CD14-positive monocyte (primary cell): ENCODE results near the gene HPCA. TPM values are rescaled to one million over a fixed set of nuclear protein-coding genes. Genes with fewer than 3 reads are reported as not detected.

ENCODE experiments used
- DNase-seq, 3 donors: peaks; one replicate each; pipeline ENCODE4 v3.0.0-alpha.2; 2011 to 2022
- H2AFZ ChIP-seq: 2 replicates; pipeline ENCODE4 v1.6.0; 2012; ENCODE audit warnings: mild to moderate bottlenecking, low read depth, low read length, inconsistent platforms; ENCODE audit not compliant: insufficient read depth, poor library complexity, severe bottlenecking
- H3K27ac ChIP-seq, 2 donors: 1 replicate in 1 of 2; 2 replicates in 1 of 2; pipeline ENCODE4 v1.5.1; 2012 to 2013; ENCODE audit warnings: low read length in 2 of 2, control low read depth in 1 of 2, inconsistent platforms in 1 of 2, low read depth in 1 of 2, mild to moderate bottlenecking in 1 of 2
- H3K27me3 ChIP-seq, 2 donors: one replicate each; pipeline versions ENCODE4 v1.6.0 to v1.6.1; 2011 to 2013; ENCODE audit warnings: low read length in 2 of 2; ENCODE audit not compliant: control insufficient read depth in 2 of 2, insufficient read depth in 2 of 2
- H3K36me3 ChIP-seq, 2 donors: replicated peaks in 1 of 2; 1 replicate in 1 of 2; 2 replicates in 1 of 2; pipeline versions ENCODE4 v1.5.1 to v1.6.1; 2012 to 2013; ENCODE audit warnings: low read length in 2 of 2, control low read depth in 1 of 2, inconsistent platforms in 1 of 2, mild to moderate bottlenecking in 1 of 2; ENCODE audit not compliant: insufficient read depth in 2 of 2, control insufficient read depth in 1 of 2
- H3K4me1 ChIP-seq, 2 donors: 1 replicate in 1 of 2; 2 replicates in 1 of 2; pipeline versions ENCODE4 v1.5.1 to v1.6.1; 2012 to 2013; ENCODE audit warnings: low read length in 2 of 2, control low read depth in 1 of 2, inconsistent platforms in 1 of 2, mild to moderate bottlenecking in 1 of 2, moderate library complexity in 1 of 2; ENCODE audit not compliant: insufficient read depth in 2 of 2, control insufficient read depth in 1 of 2
- H3K4me2 ChIP-seq: replicated peaks from 2 replicates; pipeline ENCODE3; 2012; ENCODE audit warnings: low read length, moderate library complexity, mild to moderate bottlenecking; ENCODE audit not compliant: poor library complexity, severe bottlenecking; ENCODE audit errors: extremely low read depth
- H3K4me3 ChIP-seq, 3 experiments: fragments of 200-600 bp in 1 of 3; sonication (generic) in 1 of 3; replicated peaks in 1 of 3; 1 replicate in 2 of 3; 2 replicates in 1 of 3; pipeline ENCODE4 v1.5.1; 2011 to 2013; ENCODE audit warnings: low read length in 3 of 3, mild to moderate bottlenecking in 3 of 3, control low read depth in 2 of 3, low read depth in 2 of 3, inconsistent platforms in 1 of 3, moderate library complexity in 1 of 3
- H3K79me2 ChIP-seq: 2 replicates; pipeline ENCODE4 v1.6.0; 2012; ENCODE audit warnings: mild to moderate bottlenecking, control low read depth, inconsistent platforms, low read length, moderate library complexity; ENCODE audit not compliant: insufficient read depth
- H3K9ac ChIP-seq: 2 replicates; pipeline ENCODE4 v1.6.0; 2017; ENCODE audit warnings: low read length, mild to moderate bottlenecking; ENCODE audit not compliant: insufficient read depth, poor library complexity, severe bottlenecking
- H3K9me3 ChIP-seq, 2 donors: replicated peaks in 1 of 2; 1 replicate in 1 of 2; 2 replicates in 1 of 2; pipeline versions ENCODE4 v1.5.1 to v1.6.1; 2012 to 2013; ENCODE audit warnings: low read length in 2 of 2, control low read depth in 1 of 2; ENCODE audit not compliant: control insufficient read depth in 1 of 2, insufficient read depth in 1 of 2
- H4K20me1 ChIP-seq: 2 replicates; pipeline ENCODE4 v1.6.0; 2012; ENCODE audit warnings: mild to moderate bottlenecking, low read length, control low read depth, moderate library complexity; ENCODE audit not compliant: insufficient read depth
- H3K27ac Mint-ChIP-seq, 7 donors: one replicate each; pipeline ENCODE4 v1.8.0; 2020; ENCODE audit warnings: mild to moderate bottlenecking in 7 of 7, mixed read lengths in 7 of 7, moderate library complexity in 6 of 7, inconsistent platforms in 2 of 7
- H3K27me3 Mint-ChIP-seq, 3 donors: one replicate each; pipeline ENCODE4 v1.8.0; 2021 to 2022; ENCODE audit warnings: low read depth in 3 of 3, mild to moderate bottlenecking in 3 of 3, mixed read lengths in 3 of 3, moderate library complexity in 3 of 3, inconsistent platforms in 1 of 3
- H3K36me3 Mint-ChIP-seq, 2 donors: one replicate each; pipeline ENCODE4 v1.8.0; 2020; ENCODE audit warnings: mixed read lengths in 2 of 2, inconsistent platforms in 1 of 2, mild to moderate bottlenecking in 1 of 2
- H3K4me1 Mint-ChIP-seq: one replicate; pipeline ENCODE4 v1.8.0; 2020; ENCODE audit warnings: mild to moderate bottlenecking, mixed read lengths
- H3K4me3 Mint-ChIP-seq, 2 donors: one replicate each; pipeline ENCODE4 v1.8.0; 2020; ENCODE audit warnings: mild to moderate bottlenecking in 2 of 2, mixed read lengths in 2 of 2, moderate library complexity in 1 of 2
- H3K9me3 Mint-ChIP-seq, 7 donors: one replicate each; pipeline ENCODE4 v1.8.0; 2020 to 2022; ENCODE audit warnings: mixed read lengths in 7 of 7, mild to moderate bottlenecking in 6 of 7, moderate library complexity in 6 of 7, inconsistent platforms in 2 of 7
- WGBS: methylation state at CpG from one replicate; pipeline ENCODE4 v1.1.5; 2013; ENCODE audit warnings: missing lambda C conversion rate; ENCODE audit not compliant: insufficient coverage; 5-methylcytosine and 5-hydroxymethylcytosine counted together
- intact Hi-C, 2 donors: fragments of 100-400 bp; cut with micrococcal nuclease; formaldehyde crosslinking; loops; one replicate each; pipeline versions ENCODE4 v1.15.0 to v1.15.1; 2023
- polyA plus RNA-seq, 3 donors: library from polyadenylated mRNA; depleted of rRNA in 1 of 3; unstranded in 2 of 3; stranded (reverse) in 1 of 3; fragments of 300-500 nt in 2 of 3; fragments of >200 nt in 1 of 3; fragmentation: Illumina TruSeq in 2 of 3; gene quantifications; 1 replicate in 2 of 3; 2 replicates in 1 of 3; pipeline ENCODE4 v1.2.3, GENCODE V29; 2012 to 2021
- TF ChIP-seq, protein P1 (sequence below): fragments of 200-600 bp; IDR thresholded peaks from one replicate; pipeline ENCODE4 v1.8.0; 2022; ENCODE audit warnings: antibody characterized with exemption, mild to moderate bottlenecking

The HPCA gene
- polyA plus RNA-seq, 3 donors, result not detected

GRCh38 chr1:32929366-32929765 lies 43.1 kb downstream of the HPCA start:
- peaks cover 19 to 20% of the 10 kb centered on the region in 2 donors for H3K36me3 Mint-ChIP-seq
- intact Hi-C loops, result no loop called here
- Histone ChIP-seq H3K27me3 (peaks cover 23 to 32% of the 10 kb centered on the region in 2 donors), H3K4me1 (peaks cover 11 to 12% of the 10 kb centered on the region in 2 donors), H3K27ac (no peak overlapping the region), H3K79me2 (no peaks in the 10 kb centered on the region), H3K9ac (no peak overlapping the region), H3K4me3 (no peak overlapping the region), H4K20me1 (peaks cover 28% of the 10 kb centered on the region), H3K4me2 (no peak overlapping the region), H3K9me3 (peaks cover 0 to 14% of the 10 kb centered on the region in 2 donors), H3K36me3 (peaks cover 0 to 7% of the 10 kb centered on the region in 2 donors), H2AFZ (no peak overlapping the region)
- no peak overlapping the region for H3K4me3 Mint-ChIP-seq
- WGBS, result no CpG with 5 or more reads among the region's 2 CpGs
- peaks cover 17% of the 10 kb centered on the region for H3K4me1 Mint-ChIP-seq
- TF ChIP-seq, protein P1, sequence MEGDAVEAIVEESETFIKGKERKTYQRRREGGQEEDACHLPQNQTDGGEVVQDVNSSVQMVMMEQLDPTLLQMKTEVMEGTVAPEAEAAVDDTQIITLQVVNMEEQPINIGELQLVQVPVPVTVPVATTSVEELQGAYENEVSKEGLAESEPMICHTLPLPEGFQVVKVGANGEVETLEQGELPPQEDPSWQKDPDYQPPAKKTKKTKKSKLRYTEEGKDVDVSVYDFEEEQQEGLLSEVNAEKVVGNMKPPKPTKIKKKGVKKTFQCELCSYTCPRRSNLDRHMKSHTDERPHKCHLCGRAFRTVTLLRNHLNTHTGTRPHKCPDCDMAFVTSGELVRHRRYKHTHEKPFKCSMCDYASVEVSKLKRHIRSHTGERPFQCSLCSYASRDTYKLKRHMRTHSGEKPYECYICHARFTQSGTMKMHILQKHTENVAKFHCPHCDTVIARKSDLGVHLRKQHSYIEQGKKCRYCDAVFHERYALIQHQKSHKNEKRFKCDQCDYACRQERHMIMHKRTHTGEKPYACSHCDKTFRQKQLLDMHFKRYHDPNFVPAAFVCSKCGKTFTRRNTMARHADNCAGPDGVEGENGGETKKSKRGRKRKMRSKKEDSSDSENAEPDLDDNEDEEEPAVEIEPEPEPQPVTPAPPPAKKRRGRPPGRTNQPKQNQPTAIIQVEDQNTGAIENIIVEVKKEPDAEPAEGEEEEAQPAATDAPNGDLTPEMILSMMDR, result no peak
- no peak overlapping the region for H3K27ac Mint-ChIP-seq
- H3K27me3 Mint-ChIP-seq, result peaks cover 26 to 39% (median 29%) of the 10 kb centered on the region in 3 donors
- DNase-seq, result no peak
- H3K9me3 Mint-ChIP-seq, result peaks cover 0 to 20% (median 8%) of the 10 kb centered on the region in 7 donors

DNA sequence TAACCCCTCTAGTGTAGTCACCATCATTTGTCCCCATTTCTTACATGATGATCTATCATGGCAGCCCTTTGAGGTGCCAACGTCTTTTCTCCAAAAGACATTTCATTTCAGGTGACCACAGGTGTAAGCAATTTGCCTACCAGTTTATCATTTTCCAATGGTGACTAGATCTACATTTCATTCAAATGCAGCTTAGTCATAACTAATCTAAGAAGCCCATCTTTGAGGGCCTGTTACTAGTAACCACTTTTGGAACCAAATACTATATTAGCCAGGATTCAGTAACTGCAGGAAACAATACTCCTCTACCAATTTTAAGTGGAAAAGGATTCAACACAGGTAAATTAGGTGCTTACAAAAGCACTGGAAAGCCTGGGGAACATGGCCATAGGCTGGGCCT lies 45.5 kb downstream of the HPCA start:
- Histone ChIP-seq H3K27ac (no peak overlapping the region), H3K4me2 (no peak overlapping the region), H4K20me1 (peaks cover 49% of the 10 kb centered on the region), H3K4me1 (no peaks in the 10 kb centered on the region), H2AFZ (no peak overlapping the region), H3K4me3 (no peak overlapping the region), H3K27me3 (peaks cover 4 to 9% of the 10 kb centered on the region in 2 donors), H3K9ac (no peak overlapping the region), H3K79me2 (no peaks in the 10 kb centered on the region), H3K36me3 (peaks cover 15 to 28% of the 10 kb centered on the region in 2 donors), H3K9me3 (no peaks in the 10 kb centered on the region)
- DNase-seq, result no peak
- no peak overlapping the region for H3K4me3 Mint-ChIP-seq
- WGBS, result 88% methylated on average over 1 of the region's 1 CpG
- peaks cover 30 to 40% of the 10 kb centered on the region in 2 donors for H3K36me3 Mint-ChIP-seq
- TF ChIP-seq, protein P1, result no peak
- peaks cover 5 to 15% (median 5%) of the 10 kb centered on the region in 3 donors for H3K27me3 Mint-ChIP-seq
- peaks cover 6% of the 10 kb centered on the region for H3K4me1 Mint-ChIP-seq
- peaks cover 0 to 9% (median 4%) of the 10 kb centered on the region in 7 donors for H3K9me3 Mint-ChIP-seq
- no peak overlapping the region for H3K27ac Mint-ChIP-seq
- intact Hi-C loops, result loop anchor here (2.0 to 10.0 kb wide), 5 partner anchors 76 to 155 kb away; partner anchors contain the start of gene AZIN2 (in 1 of the 2)
